Epithelial cell of prostate (primary cell): ENCODE data around the gene FAM181B.
A peak's percentile ranks its signal among the peaks of the same experiment; 100 is the strongest.
"Not testable (repeated sequence)": the region's sequence is repeated elsewhere in the genome, so short reads cannot be mapped to it uniquely, and the experiment has no call there.

Experiments
- DNase-seq: peaks from one replicate; pipeline ENCODE4 v3.0.0-alpha.2; 2011; ENCODE audit warnings: low read depth, low spot score
- H3K27ac ChIP-seq: fragments of 450-650 bp; 2 replicates; pipeline ENCODE4 v1.5.1; 2017; ENCODE audit warnings: mild to moderate bottlenecking

FAM181B gene

DNA sequence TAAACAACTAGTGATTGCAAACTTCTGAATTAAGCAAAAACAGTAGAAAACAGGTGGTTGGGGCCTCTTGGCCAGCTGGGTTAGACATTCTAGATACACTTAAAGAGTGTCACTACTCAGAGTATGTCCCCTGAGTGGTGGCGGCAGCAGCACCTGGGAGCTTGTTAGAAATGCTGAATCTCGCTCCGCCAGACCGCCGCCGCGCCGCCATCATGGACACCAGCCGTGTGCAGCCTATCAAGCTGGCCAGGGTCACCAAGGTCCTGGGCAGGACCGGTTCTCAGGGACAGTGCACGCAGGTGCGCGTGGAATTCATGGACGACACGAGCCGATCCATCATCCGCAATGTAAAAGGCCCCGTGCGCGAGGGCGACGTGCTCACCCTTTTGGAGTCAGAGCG lies 44.3 kb downstream of the FAM181B start:
- not testable (repeated sequence) for DNase-seq

GRCh38 chr11:82686211-82686610 lies 47.5 kb downstream of the FAM181B start:
- DNase-seq: no peak
- H3K27ac ChIP-seq: no peak overlapping the region

More for the DNA sequence above, 44.3 kb downstream of the FAM181B start:
- H3K27ac ChIP-seq: not testable (repeated sequence)

GRCh38 chr11:82683029-82683428 lies 50.6 kb downstream of the FAM181B start:
- H3K27ac ChIP-seq: no peak overlapping the region
- no peak for DNase-seq

GRCh38 chr11:82682003-82682751 lies 51.5 kb downstream of the FAM181B start:
- no peak overlapping the region for H3K27ac ChIP-seq
- DNase-seq: peak; percentile 37

- H3K27ac ChIP-seq: no peak overlapping the region
- peak; percentile 54 for DNase-seq
Observed at GRCh38 chr11:82680252-82680651, 53.4 kb downstream of the FAM181B start.
